ENCODE measurements around the gene PIR. TPM values are rescaled to one million over a fixed set of nuclear protein-coding genes. Genes with fewer than 3 reads are reported as not detected.

PIR gene
- total and polyA plus RNA-seq, 2 donors (not counting 3 experiments of a cell fraction or from before 2014, with no cell fraction given), result 89.0 to 108 TPM

DNA sequence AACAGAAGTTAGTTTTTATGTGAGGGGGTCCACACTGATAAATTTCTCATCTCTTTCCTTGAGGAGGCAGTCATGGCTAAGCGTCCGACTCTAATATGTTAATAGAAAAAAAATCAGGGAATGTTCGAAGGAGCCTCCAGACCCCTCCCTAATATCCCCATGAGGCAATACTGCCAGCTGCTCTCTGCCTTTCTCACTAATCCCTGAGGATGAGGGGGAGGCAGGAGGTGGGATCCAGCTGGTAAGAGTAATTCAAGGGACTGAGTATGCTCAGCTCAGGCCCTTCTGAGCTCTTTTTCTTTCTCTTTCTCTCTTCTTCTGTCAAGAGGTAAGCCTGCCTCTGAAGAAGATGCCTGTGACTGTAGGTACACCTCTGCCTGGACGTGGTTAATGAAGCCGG, 51.7 kb downstream of the PIR start:
- intact Hi-C loops (cut with micrococcal nuclease), result no loop called here

DNA sequence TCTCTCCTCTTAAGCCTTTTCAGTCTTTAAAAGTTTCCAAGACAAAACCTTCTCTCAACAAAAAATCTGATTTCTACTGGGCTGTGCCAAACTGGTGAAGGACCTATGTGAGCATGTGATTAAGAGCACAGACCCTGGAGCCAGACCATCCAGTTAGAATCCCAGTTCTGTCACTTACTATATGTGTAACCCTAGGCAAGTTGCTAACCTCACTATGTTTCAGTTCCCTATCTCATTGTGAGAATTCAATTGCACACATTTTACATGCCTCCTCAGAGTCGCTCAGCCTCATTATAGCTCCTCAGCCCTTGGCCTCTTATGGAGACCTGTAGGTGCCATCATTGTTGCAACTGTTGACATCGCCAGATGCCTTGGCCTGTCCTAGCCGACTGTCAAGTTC, 54.8 kb downstream of the PIR start:
- BruUV-seq (replicated peaks), result no TSS peak
- no peak overlapping the region for H3K9ac ChIP-seq (replicated peaks; ENCODE audit: extremely low read depth, insufficient read depth, low read length)
- H3K27me3 ChIP-seq (ENCODE audit: control insufficient read depth in 2 of 2, insufficient read depth in 2 of 2, low read length in 2 of 2), result no peaks in the 10 kb centered on the region
- intact Hi-C loops (cut with micrococcal nuclease) (no loop called here), dilution Hi-C loops (cut with MboI; ENCODE audit: extremely low pct_ligation_motif_present, low sequenced_read_pairs) (no loop called here)
- no peak for TF ChIP-seq GATA2 (IDR thresholded peaks at IDR 0.05; ENCODE audit: insufficient read depth, insufficient read length, low read depth, low read length)
- TF ChIP-seq, protein P1, sequence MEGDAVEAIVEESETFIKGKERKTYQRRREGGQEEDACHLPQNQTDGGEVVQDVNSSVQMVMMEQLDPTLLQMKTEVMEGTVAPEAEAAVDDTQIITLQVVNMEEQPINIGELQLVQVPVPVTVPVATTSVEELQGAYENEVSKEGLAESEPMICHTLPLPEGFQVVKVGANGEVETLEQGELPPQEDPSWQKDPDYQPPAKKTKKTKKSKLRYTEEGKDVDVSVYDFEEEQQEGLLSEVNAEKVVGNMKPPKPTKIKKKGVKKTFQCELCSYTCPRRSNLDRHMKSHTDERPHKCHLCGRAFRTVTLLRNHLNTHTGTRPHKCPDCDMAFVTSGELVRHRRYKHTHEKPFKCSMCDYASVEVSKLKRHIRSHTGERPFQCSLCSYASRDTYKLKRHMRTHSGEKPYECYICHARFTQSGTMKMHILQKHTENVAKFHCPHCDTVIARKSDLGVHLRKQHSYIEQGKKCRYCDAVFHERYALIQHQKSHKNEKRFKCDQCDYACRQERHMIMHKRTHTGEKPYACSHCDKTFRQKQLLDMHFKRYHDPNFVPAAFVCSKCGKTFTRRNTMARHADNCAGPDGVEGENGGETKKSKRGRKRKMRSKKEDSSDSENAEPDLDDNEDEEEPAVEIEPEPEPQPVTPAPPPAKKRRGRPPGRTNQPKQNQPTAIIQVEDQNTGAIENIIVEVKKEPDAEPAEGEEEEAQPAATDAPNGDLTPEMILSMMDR (IDR thresholded peaks at IDR 0.05; ENCODE audit: extremely low read depth in 1 of 2, insufficient read depth in 1 of 2, low read depth in 1 of 2, low read length in 2 of 2), result no peak
- TF ChIP-seq MYC (IDR thresholded peaks at IDR 0.05; ENCODE audit: low read depth, low read length), result no peak
- no peak for TF ChIP-seq JUN (IDR thresholded peaks at IDR 0.05; ENCODE audit: borderline replicate concordance, insufficient read depth, insufficient read length, low read depth)
- no peak for TF ChIP-seq POLR2A (IDR thresholded peaks at IDR 0.05; ENCODE audit: low read depth, low read length)
- TF ChIP-seq FOS (IDR thresholded peaks at IDR 0.05; ENCODE audit: borderline replicate concordance, insufficient read depth, low read length), result no peak
- TF ChIP-seq EZH2 (IDR thresholded peaks at IDR 0.05; ENCODE audit: borderline replicate concordance, low read depth, low read length, severe bottlenecking), result no peak
- no peak for TF ChIP-seq POLR2AphosphoS5 (IDR thresholded peaks at IDR 0.05; ENCODE audit: insufficient read depth, low read depth, low read length)
- TF ChIP-seq, protein P2, sequence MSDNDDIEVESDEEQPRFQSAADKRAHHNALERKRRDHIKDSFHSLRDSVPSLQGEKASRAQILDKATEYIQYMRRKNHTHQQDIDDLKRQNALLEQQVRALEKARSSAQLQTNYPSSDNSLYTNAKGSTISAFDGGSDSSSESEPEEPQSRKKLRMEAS (IDR thresholded peaks at IDR 0.05; ENCODE audit: insufficient read depth, insufficient read length), result no peak
- no peaks in the 10 kb centered on the region for H3K36me3 ChIP-seq (ENCODE audit: control insufficient read depth in 2 of 2, extremely low read depth in 1 of 2, insufficient read depth in 2 of 2, low read length in 2 of 2)
- CTCF ChIA-PET, result no interaction called here
- H3K4me3 ChIP-seq (replicated peaks in 1 of 3; ENCODE audit: insufficient read depth in 1 of 3, low read depth in 1 of 3, low read length in 3 of 3), result no peak overlapping the region
- no peaks in the 10 kb centered on the region for H3K9me3 ChIP-seq (replicated peaks; ENCODE audit: control insufficient read depth, insufficient read depth, low read length)
- no peaks in the 10 kb centered on the region for H4K20me1 ChIP-seq (replicated peaks; ENCODE audit: control insufficient read depth, extremely low read depth, insufficient read depth, low read length)
- no peak for FAIRE-seq
- POLR2A ChIA-PET, result no interaction called here
- no peak for DNase-seq (ENCODE audit: low read depth, low spot score)
- no peaks in the 10 kb centered on the region for H3K4me1 ChIP-seq (ENCODE audit: control insufficient read depth, extremely low read depth, insufficient read depth, low read length)
- no peak overlapping the region for H3K4me2 ChIP-seq (ENCODE audit: insufficient read depth, low read length)
- no peaks in the 10 kb centered on the region for H3K9me1 ChIP-seq (replicated peaks; ENCODE audit: control insufficient read depth, extremely low read depth, insufficient read depth, low read length)
- no peak overlapping the region for H2AFZ ChIP-seq (ENCODE audit: low read depth, low read length)
- no peak overlapping the region for H3K27ac ChIP-seq (ENCODE audit: insufficient read depth, low read depth, low read length)
- no peaks in the 10 kb centered on the region for H3K79me2 ChIP-seq (ENCODE audit: control insufficient read depth, insufficient read depth, low read length)

More for the DNA sequence above, 51.7 kb downstream of the PIR start:
- Histone ChIP-seq H3K79me2 (ENCODE audit: control insufficient read depth, insufficient read depth, low read length) (no peaks in the 10 kb centered on the region), H2AFZ (ENCODE audit: low read depth, low read length) (no peak overlapping the region), H3K9ac (replicated peaks; ENCODE audit: extremely low read depth, insufficient read depth, low read length) (no peak overlapping the region), H3K27me3 (ENCODE audit: control insufficient read depth in 2 of 2, insufficient read depth in 2 of 2, low read length in 2 of 2) (no peaks in the 10 kb centered on the region), H3K27ac (ENCODE audit: insufficient read depth, low read depth, low read length) (no peak overlapping the region), H3K4me3 (replicated peaks in 1 of 3; ENCODE audit: insufficient read depth in 1 of 3, low read depth in 1 of 3, low read length in 3 of 3) (no peak overlapping the region), H3K4me2 (ENCODE audit: insufficient read depth, low read length) (no peak overlapping the region), H3K36me3 (ENCODE audit: control insufficient read depth in 2 of 2, extremely low read depth in 1 of 2, insufficient read depth in 2 of 2, low read length in 2 of 2) (peaks cover 0 to 2% of the 10 kb centered on the region in 2 experiments), H4K20me1 (replicated peaks; ENCODE audit: control insufficient read depth, extremely low read depth, insufficient read depth, low read length) (no peaks in the 10 kb centered on the region), H3K9me1 (replicated peaks; ENCODE audit: control insufficient read depth, extremely low read depth, insufficient read depth, low read length) (no peaks in the 10 kb centered on the region), H3K9me3 (replicated peaks; ENCODE audit: control insufficient read depth, insufficient read depth, low read length) (no peaks in the 10 kb centered on the region), H3K4me1 (ENCODE audit: control insufficient read depth, extremely low read depth, insufficient read depth, low read length) (no peaks in the 10 kb centered on the region)
- dilution Hi-C loops (cut with MboI; ENCODE audit: extremely low pct_ligation_motif_present, low sequenced_read_pairs), result no loop called here
- DNase-seq (ENCODE audit: low read depth, low spot score) (no peak), FAIRE-seq (no peak)
- ChIA-PET CTCF (no interaction called here), POLR2A (no interaction called here)
- BruUV-seq (replicated peaks), result no TSS peak
- no peak for TF ChIP-seq JUN (IDR thresholded peaks at IDR 0.05; ENCODE audit: borderline replicate concordance, insufficient read depth, insufficient read length, low read depth)
- no peak for TF ChIP-seq MYC (IDR thresholded peaks at IDR 0.05; ENCODE audit: low read depth, low read length)
- no peak for TF ChIP-seq FOS (IDR thresholded peaks at IDR 0.05; ENCODE audit: borderline replicate concordance, insufficient read depth, low read length)
- no peak for TF ChIP-seq POLR2A (IDR thresholded peaks at IDR 0.05; ENCODE audit: low read depth, low read length)
- TF ChIP-seq, protein P2 (IDR thresholded peaks at IDR 0.05; ENCODE audit: insufficient read depth, insufficient read length), result no peak
- no peak for TF ChIP-seq GATA2 (IDR thresholded peaks at IDR 0.05; ENCODE audit: insufficient read depth, insufficient read length, low read depth, low read length)
